HG03442 (cell line): ENCODE measurements around the gene PALLD.

Experiments
- ATAC-seq: cut with Tn5 transposase; IDR thresholded peaks from one replicate; pipeline ENCODE4 v1.9.1; 2021; ENCODE audit warnings: mild to moderate bottlenecking, moderate library complexity; ENCODE audit not compliant: unreplicated experiment

PALLD gene

GRCh38 chr4:168614281-168615057 lies 117.6 kb downstream of the PALLD start:
- no peak for ATAC-seq

- ATAC-seq: no peak
Observed at GRCh38 chr4:168615294-168616065, 118.6 kb downstream of the PALLD start.

- no peak for ATAC-seq
Observed at GRCh38 chr4:168618577-168619265, 121.9 kb downstream of the PALLD start.

GRCh38 chr4:168619266-168619631 lies 122.4 kb downstream of the PALLD start:
- ATAC-seq: no peak

GRCh38 chr4:168621806-168622589 lies 125.1 kb downstream of the PALLD start:
- no peak for ATAC-seq

GRCh38 chr4:168622600-168622999 lies 125.7 kb downstream of the PALLD start:
- no peak for ATAC-seq

- no peak for ATAC-seq
Observed at GRCh38 chr4:168623011-168623410, 126.2 kb downstream of the PALLD start.

- no peak for ATAC-seq
Observed at GRCh38 chr4:168623484-168623883, 126.6 kb downstream of the PALLD start.

- no peak for ATAC-seq
Observed at GRCh38 chr4:168628251-168628650, 131.4 kb downstream of the PALLD start.

- no peak for ATAC-seq
Observed at GRCh38 chr4:168629566-168629965, 132.7 kb downstream of the PALLD start.

- ATAC-seq: no peak
Observed at GRCh38 chr4:168630445-168631187, 133.8 kb downstream of the PALLD start.

- ATAC-seq: no peak
Observed at GRCh38 chr4:168631241-168632162, 134.7 kb downstream of the PALLD start.

- ATAC-seq: no peak
Observed at GRCh38 chr4:168632301-168632725, 135.5 kb downstream of the PALLD start.

- ATAC-seq: no peak
Observed at GRCh38 chr4:168633064-168633463, 136.2 kb downstream of the PALLD start.

GRCh38 chr4:168633496-168633895 lies 136.6 kb downstream of the PALLD start:
- ATAC-seq: no peak

- ATAC-seq: no peak
Observed at GRCh38 chr4:168634276-168634802, 137.5 kb downstream of the PALLD start.

- ATAC-seq: no peak
Observed at GRCh38 chr4:168636040-168636439, 139.2 kb downstream of the PALLD start.

GRCh38 chr4:168636506-168637196 lies 139.8 kb downstream of the PALLD start:
- ATAC-seq: no peak
